Thoracic aorta (tissue), 2 donors: ENCODE measurements around the gene KLRF2. TPM values are rescaled to one million over a fixed set of nuclear protein-coding genes. Genes with fewer than 3 reads are reported as not detected.

Experiments
- ATAC-seq: fragments of 150-250 bp; one replicate; pipeline ENCODE4 v1.8.0; 2017; ENCODE audit warnings: low read depth; ENCODE audit not compliant: insufficient number of reproducible peaks, low FRiP score
- DNase-seq: peaks from one replicate; pipeline ENCODE4 v3.0.0-alpha.2; 2020; ENCODE audit warnings: low spot score
- H3K27ac ChIP-seq, 2 donors: fragments of 200-600 bp; sonication (generic); 1 replicate in 1 of 2; 2 replicates in 1 of 2; pipeline ENCODE4 v1.5.1; 2016; ENCODE audit warnings: mild to moderate bottlenecking in 2 of 2, moderate library complexity in 2 of 2
- H3K27me3 ChIP-seq: fragments of 200-600 bp; sonication (generic); replicated peaks from 2 replicates; pipeline ENCODE4 v1.6.0; 2016; ENCODE audit warnings: mild to moderate bottlenecking; ENCODE audit not compliant: insufficient read depth
- H3K36me3 ChIP-seq: fragments of 200-600 bp; sonication (generic); one replicate; pipeline ENCODE4 v1.5.1; 2016
- H3K4me1 ChIP-seq, 2 donors: fragments of 200-600 bp; sonication (generic); 1 replicate in 1 of 2; 2 replicates in 1 of 2; pipeline versions ENCODE4 v1.5.1 to v1.6.0; 2016; ENCODE audit warnings: low read depth in 2 of 2, mild to moderate bottlenecking in 1 of 2; ENCODE audit not compliant: control insufficient read depth in 1 of 2
- H3K4me3 ChIP-seq: fragments of 200-600 bp; sonication (generic); 2 replicates; pipeline ENCODE4 v1.5.1; 2016; ENCODE audit warnings: mild to moderate bottlenecking
- H3K9me3 ChIP-seq: fragments of 200-600 bp; sonication (generic); 2 replicates; pipeline ENCODE4 v1.5.1; 2016
- total RNA-seq, 2 donors: library from RNA; depleted of rRNA; stranded (reverse); fragments of >200 nt; gene quantifications; one replicate each; pipeline versions ENCODE4 v1.1.0 to v1.2.3, GENCODE V29; 2016
- TF ChIP-seq, protein P1 (sequence below): fragments of 200-600 bp; sonication (generic); IDR thresholded peaks from one replicate; pipeline ENCODE4 v1.5.1; 2019; ENCODE audit warnings: antibody characterized with exemption

Gene KLRF2, protein sequence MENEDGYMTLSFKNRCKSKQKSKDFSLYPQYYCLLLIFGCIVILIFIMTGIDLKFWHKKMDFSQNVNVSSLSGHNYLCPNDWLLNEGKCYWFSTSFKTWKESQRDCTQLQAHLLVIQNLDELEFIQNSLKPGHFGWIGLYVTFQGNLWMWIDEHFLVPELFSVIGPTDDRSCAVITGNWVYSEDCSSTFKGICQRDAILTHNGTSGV
- not detected for total RNA-seq

DNA sequence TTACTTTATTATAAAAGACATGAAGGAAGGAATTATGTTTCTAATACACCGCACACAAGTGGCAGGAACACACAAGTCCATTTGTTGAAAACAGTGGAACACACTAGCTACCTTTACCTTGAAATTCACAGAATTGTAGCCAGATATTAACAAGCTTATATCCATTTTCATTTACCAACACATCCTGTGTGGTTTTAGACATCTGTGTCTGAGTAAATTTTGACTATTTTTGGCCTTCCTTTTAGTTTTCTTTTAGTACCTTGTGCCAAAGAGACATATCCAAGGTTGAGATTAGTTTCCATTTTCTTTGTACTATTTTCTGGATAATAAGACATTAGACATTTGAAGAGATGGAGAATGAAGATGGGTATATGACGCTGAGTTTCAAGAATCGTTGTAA is at the start of gene KLRF2:
TSS of gene KLRF2 (plus strand) at position 244 of the 400 bp plus-strand sequence. CDS start at position 351, 107 bp downstream.
- TF ChIP-seq, protein P1, sequence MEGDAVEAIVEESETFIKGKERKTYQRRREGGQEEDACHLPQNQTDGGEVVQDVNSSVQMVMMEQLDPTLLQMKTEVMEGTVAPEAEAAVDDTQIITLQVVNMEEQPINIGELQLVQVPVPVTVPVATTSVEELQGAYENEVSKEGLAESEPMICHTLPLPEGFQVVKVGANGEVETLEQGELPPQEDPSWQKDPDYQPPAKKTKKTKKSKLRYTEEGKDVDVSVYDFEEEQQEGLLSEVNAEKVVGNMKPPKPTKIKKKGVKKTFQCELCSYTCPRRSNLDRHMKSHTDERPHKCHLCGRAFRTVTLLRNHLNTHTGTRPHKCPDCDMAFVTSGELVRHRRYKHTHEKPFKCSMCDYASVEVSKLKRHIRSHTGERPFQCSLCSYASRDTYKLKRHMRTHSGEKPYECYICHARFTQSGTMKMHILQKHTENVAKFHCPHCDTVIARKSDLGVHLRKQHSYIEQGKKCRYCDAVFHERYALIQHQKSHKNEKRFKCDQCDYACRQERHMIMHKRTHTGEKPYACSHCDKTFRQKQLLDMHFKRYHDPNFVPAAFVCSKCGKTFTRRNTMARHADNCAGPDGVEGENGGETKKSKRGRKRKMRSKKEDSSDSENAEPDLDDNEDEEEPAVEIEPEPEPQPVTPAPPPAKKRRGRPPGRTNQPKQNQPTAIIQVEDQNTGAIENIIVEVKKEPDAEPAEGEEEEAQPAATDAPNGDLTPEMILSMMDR: no peak
- Histone ChIP-seq H3K4me1 (no peaks in the 10 kb centered on the region), H3K4me3 (no peak within 1 kb of the TSS), H3K27ac (no peak within 1 kb of the TSS), H3K36me3 (no peaks in the 10 kb centered on the region), H3K27me3 (no peaks in the 10 kb centered on the region), H3K9me3 (no peaks in the 10 kb centered on the region)
- DNase-seq: no peak
- ATAC-seq: no peak

DNA sequence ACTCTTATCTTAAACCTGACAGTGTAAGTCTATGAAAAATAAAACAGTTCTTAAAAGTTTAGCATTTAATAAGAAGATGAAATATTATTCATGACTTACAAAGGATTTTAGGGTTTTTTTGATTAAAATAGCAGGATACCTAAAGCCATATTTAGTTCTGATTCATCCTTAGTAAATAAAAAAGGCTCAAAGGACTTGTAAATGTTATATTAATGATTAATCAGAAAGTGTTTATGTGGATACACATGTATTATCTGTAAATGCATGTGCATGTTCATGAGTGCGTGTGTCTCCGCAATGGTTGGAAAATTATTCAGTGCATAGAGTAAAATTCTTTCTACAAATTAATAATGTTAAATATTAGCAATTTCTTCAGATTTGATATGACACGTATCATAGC is 49.6 kb upstream of the KLRF2 start:
- ATAC-seq: no peak
- Histone ChIP-seq H3K4me1 (no peaks in the 10 kb centered on the region), H3K4me3 (no peak overlapping the region), H3K27me3 (no peaks in the 10 kb centered on the region), H3K36me3 (no peaks in the 10 kb centered on the region), H3K9me3 (no peaks in the 10 kb centered on the region), H3K27ac (no peak overlapping the region)
- TF ChIP-seq, protein P1: no peak
- DNase-seq: no peak

DNA sequence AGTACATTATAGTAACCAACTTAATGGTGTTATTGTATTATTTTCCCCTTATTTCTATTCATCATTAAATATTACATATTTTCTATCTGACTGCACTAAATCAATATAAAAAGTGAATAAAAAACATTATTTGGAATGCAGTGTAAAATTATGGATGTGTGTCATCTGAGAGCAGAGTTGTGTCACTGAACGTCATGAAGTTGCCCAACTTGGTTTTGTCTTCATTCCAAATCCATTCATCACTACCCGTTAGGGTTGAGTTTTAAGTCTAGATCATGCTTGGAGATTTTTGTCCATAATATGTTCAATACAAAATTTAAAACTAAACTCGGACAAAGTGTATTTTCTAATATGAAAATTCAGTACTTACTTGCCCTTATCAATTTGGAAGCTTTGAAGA is 37.9 kb upstream of the KLRF2 start:
- no peak overlapping the region for H3K4me3 ChIP-seq
- no peaks in the 10 kb centered on the region for H3K27me3 ChIP-seq
- DNase-seq (no peak), ATAC-seq (no peak)
- TF ChIP-seq, protein P1: no peak
- H3K36me3 ChIP-seq: no peaks in the 10 kb centered on the region
- H3K9me3 ChIP-seq: no peaks in the 10 kb centered on the region
- no peaks in the 10 kb centered on the region for H3K4me1 ChIP-seq
- H3K27ac ChIP-seq: no peak overlapping the region

DNA sequence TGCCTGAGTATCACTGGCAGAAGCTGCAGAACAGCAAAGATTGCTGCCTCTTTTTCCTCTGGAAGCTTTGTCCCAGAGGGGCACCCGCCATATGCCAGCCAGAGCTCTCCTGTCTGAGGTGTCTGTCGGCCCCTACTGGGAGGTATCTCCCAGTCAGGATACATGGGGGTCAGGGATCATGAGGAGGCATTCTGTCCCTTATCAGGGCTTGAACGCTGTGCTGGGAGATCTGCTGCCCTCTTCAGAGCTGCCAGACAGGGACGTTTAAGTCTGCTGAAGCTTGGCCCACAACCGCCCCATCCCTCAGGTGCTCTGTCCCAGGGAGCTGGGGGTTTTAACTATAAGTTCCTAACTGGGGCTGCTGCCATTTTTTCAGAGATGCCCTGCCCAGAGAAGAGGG is 32.4 kb upstream of the KLRF2 start:
- no peaks in the 10 kb centered on the region for H3K4me1 ChIP-seq

DNA sequence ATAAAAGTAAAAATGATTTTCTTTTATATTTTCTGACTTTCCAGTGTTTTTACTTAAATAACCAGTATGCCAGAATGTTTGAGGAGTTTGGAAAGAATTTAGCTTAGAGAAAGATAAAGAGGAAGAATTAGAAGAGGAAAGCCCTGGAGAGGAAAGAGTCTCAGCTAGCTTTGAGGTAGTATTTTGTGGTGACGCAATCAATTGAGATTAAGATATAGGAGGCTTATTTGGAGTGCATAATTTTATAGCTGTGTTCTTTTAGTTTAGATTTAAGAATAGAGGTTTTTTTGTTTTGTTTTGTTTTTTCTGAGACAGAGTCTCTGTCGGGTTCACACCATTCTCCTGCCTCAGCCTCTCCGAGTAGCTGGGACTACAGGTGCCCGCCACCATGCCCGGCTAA is 30.2 kb upstream of the KLRF2 start:
- no peaks in the 10 kb centered on the region for H3K36me3 ChIP-seq
- no peaks in the 10 kb centered on the region for H3K4me1 ChIP-seq
- ATAC-seq: no peak
- no peak overlapping the region for H3K27ac ChIP-seq
- no peaks in the 10 kb centered on the region for H3K9me3 ChIP-seq
- TF ChIP-seq, protein P1: no peak
- no peak overlapping the region for H3K4me3 ChIP-seq
- H3K27me3 ChIP-seq: no peaks in the 10 kb centered on the region
- no peak for DNase-seq

More for the DNA sequence above, 32.4 kb upstream of the KLRF2 start:
- Histone ChIP-seq H3K36me3 (no peaks in the 10 kb centered on the region), H3K9me3 (no peaks in the 10 kb centered on the region), H3K27ac (no peak overlapping the region), H3K4me3 (no peak overlapping the region), H3K27me3 (no peaks in the 10 kb centered on the region)
- ATAC-seq (no peak), DNase-seq (no peak)
- TF ChIP-seq, protein P1: no peak
